ENCODE data around the gene CWH43. TPM values are rescaled to one million over a fixed set of nuclear protein-coding genes. Genes with fewer than 3 reads are reported as not detected.

CWH43 gene
- polyA plus RNA-seq, 2 of the 4 experiments (the other 2 are of a cell fraction), result not detected

DNA sequence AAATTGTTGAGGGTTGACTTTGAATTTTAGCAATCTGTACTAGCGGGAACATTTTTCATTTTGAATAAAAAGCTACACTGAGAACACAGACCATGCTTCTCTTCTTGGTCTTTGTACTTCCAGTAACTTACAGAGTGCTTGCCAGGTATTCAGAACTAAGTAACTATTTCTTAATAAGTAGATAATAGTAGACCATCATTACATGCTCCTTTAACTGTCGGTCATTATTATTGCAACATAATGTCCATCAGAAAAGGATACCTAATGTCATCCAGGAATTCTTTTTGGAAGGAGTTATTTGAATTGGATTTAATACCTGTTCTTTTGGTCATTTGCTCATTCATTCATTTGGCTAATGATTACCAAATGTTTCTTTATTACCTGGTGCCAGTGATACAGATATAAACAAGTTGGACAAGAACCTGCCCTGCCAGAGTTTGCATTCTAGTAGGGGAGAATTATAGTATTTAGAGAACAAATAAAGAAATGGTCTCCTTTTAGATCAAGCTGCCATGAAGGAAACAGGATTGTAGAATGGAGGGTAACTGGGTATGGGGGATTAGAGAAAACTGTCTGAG lies 32.7 kb downstream of the CWH43 start:
- CTCF ChIA-PET, result no interaction called here
- H3K4me3 ChIP-seq, result no peak overlapping the region
- POLR2A ChIA-PET, result no interaction called here
- H3K4me2 ChIP-seq, result no peak overlapping the region
- no peaks in the 10 kb centered on the region for H3K4me1 ChIP-seq
- no peak for ATAC-seq
- 66% methylated on average over 2 of the region's 2 CpGs for WGBS (ENCODE audit: missing lambda C conversion rate)
- no peaks in the 10 kb centered on the region for H3K9me3 ChIP-seq
- FAIRE-seq, result no peak
- no peak overlapping the region for H3K27ac ChIP-seq
- TF ChIP-seq, protein P1, sequence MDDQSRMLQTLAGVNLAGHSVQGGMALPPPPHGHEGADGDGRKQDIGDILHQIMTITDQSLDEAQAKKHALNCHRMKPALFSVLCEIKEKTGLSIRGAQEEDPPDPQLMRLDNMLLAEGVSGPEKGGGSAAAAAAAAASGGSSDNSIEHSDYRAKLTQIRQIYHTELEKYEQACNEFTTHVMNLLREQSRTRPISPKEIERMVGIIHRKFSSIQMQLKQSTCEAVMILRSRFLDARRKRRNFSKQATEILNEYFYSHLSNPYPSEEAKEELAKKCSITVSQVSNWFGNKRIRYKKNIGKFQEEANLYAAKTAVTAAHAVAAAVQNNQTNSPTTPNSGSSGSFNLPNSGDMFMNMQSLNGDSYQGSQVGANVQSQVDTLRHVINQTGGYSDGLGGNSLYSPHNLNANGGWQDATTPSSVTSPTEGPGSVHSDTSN (IDR thresholded peaks at IDR 0.05), result no peak
- TF ChIP-seq HOXB13 (CRISPR knock-in tag; IDR thresholded peaks at IDR 0.05; ENCODE audit: low read depth), result no peak
- TF ChIP-seq EHF (CRISPR knock-in tag; IDR thresholded peaks at IDR 0.05), result no peak
- TF ChIP-seq MYC (IDR thresholded peaks at IDR 0.05; ENCODE audit: borderline replicate concordance, low read length), result no peak
- no peak for TF ChIP-seq NR3C1 (IDR thresholded peaks at IDR 0.05)
- TF ChIP-seq GATA3 (IDR thresholded peaks at IDR 0.05; ENCODE audit: borderline replicate concordance), result no peak
- TF ChIP-seq ESRRA (IDR thresholded peaks at IDR 0.05; ENCODE audit: borderline replicate concordance, low read length), result no peak
- no peak for TF ChIP-seq CBX2 (IDR thresholded peaks at IDR 0.05; ENCODE audit: borderline replicate concordance, low read depth)
- TF ChIP-seq, protein P2, sequence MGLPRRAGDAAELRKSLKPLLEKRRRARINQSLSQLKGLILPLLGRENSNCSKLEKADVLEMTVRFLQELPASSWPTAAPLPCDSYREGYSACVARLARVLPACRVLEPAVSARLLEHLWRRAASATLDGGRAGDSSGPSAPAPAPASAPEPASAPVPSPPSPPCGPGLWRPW (IDR thresholded peaks at IDR 0.05), result no peak
- TF ChIP-seq, protein P3, sequence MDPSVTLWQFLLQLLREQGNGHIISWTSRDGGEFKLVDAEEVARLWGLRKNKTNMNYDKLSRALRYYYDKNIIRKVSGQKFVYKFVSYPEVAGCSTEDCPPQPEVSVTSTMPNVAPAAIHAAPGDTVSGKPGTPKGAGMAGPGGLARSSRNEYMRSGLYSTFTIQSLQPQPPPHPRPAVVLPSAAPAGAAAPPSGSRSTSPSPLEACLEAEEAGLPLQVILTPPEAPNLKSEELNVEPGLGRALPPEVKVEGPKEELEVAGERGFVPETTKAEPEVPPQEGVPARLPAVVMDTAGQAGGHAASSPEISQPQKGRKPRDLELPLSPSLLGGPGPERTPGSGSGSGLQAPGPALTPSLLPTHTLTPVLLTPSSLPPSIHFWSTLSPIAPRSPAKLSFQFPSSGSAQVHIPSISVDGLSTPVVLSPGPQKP (IDR thresholded peaks at IDR 0.05; ENCODE audit: low read depth, low read length), result no peak
- TF ChIP-seq RNF2 (IDR thresholded peaks at IDR 0.05; ENCODE audit: borderline replicate concordance, low read depth), result no peak
- TF ChIP-seq, protein P4, sequence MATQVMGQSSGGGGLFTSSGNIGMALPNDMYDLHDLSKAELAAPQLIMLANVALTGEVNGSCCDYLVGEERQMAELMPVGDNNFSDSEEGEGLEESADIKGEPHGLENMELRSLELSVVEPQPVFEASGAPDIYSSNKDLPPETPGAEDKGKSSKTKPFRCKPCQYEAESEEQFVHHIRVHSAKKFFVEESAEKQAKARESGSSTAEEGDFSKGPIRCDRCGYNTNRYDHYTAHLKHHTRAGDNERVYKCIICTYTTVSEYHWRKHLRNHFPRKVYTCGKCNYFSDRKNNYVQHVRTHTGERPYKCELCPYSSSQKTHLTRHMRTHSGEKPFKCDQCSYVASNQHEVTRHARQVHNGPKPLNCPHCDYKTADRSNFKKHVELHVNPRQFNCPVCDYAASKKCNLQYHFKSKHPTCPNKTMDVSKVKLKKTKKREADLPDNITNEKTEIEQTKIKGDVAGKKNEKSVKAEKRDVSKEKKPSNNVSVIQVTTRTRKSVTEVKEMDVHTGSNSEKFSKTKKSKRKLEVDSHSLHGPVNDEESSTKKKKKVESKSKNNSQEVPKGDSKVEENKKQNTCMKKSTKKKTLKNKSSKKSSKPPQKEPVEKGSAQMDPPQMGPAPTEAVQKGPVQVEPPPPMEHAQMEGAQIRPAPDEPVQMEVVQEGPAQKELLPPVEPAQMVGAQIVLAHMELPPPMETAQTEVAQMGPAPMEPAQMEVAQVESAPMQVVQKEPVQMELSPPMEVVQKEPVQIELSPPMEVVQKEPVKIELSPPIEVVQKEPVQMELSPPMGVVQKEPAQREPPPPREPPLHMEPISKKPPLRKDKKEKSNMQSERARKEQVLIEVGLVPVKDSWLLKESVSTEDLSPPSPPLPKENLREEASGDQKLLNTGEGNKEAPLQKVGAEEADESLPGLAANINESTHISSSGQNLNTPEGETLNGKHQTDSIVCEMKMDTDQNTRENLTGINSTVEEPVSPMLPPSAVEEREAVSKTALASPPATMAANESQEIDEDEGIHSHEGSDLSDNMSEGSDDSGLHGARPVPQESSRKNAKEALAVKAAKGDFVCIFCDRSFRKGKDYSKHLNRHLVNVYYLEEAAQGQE (IDR thresholded peaks at IDR 0.05), result no peak
- no peak for TF ChIP-seq POLR2A (IDR thresholded peaks at IDR 0.05; ENCODE audit: low read length)
- TF ChIP-seq TP53 (CRISPR knock-in tag; IDR thresholded peaks at IDR 0.05), result no peak
- no peak for TF ChIP-seq FOSB (CRISPR knock-in tag; IDR thresholded peaks at IDR 0.05)
- TF ChIP-seq EP300 (IDR thresholded peaks at IDR 0.05), result no peak
- DNase-seq (ENCODE audit: low read depth in 1 of 2, low spot score in 1 of 2), result no peak

DNA sequence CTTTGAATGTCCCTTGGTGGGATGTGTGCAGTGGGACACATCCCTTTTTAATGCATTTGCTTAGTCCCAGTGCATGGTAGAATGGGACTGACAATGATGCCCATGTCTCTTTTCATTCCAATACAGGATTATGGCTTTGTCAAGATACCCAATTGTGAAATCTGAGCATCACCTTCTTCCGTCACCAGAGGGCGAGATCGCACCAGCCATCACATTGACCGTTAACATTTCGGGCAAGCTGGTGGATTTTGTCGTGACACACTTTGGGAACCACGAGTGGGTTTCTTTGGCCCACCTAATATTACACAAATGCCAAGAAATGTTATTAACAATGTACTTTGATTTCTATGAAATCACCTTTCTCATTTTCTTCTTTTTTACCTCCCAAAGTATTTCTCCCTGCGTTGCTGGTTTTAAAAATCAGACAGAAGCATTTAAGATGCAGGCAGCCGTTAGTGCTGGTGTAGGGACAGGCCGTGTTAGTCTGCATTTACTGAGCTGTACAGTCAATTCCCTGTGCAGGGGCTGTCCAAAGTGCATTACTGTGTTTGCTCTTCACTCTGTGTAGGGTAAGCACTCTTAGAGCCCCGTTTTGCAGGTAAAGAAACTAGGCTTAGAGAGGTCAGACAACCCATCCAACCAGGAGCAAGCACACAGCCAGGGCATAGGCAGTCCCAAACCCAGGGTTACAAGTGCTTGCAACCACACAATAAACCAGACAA lies 46.5 kb downstream of the CWH43 start:
- Histone ChIP-seq H3K4me1 (no peaks in the 10 kb centered on the region), H3K4me3 (no peak overlapping the region), H3K4me2 (no peak overlapping the region), H3K27ac (no peak overlapping the region), H3K9me3 (no peaks in the 10 kb centered on the region)
- 5% methylated on average over 11 of the region's 11 CpGs for WGBS (ENCODE audit: missing lambda C conversion rate)
- ChIA-PET CTCF (interaction anchor here (0.8 to 0.9 kb wide), 2 partner anchors 19 kb away, joined by 3 read pairs; no protein-coding TSS in a partner anchor), POLR2A (no interaction called here)
- TF ChIP-seq, protein P2 (IDR thresholded peaks at IDR 0.05), result no peak
- TF ChIP-seq TFCP2L1 (CRISPR knock-in tag; IDR thresholded peaks at IDR 0.05) (no peak), CEBPB (IDR thresholded peaks at IDR 0.05) (peak; percentile 12 to 48; a peak in 2 of 4 replicates), RAD21 (conservative IDR thresholded peaks at IDR 0.05 in 1 of 2, IDR thresholded peaks at IDR 0.05 in 1 of 2) (peak; percentile 56 to 75; a peak in 4 of 5 replicates), ZNF302 (CRISPR knock-in tag; IDR thresholded peaks at IDR 0.05) (no peak), SMC3 (IDR thresholded peaks at IDR 0.05) (peak; percentile 45; the same call in 2 of the 3 replicates), KDM1A (IDR thresholded peaks at IDR 0.05; ENCODE audit: low read depth) (no peak), TP53 (CRISPR knock-in tag; IDR thresholded peaks at IDR 0.05) (no peak), NR3C1 (IDR thresholded peaks at IDR 0.05) (no peak), MAZ (IDR thresholded peaks at IDR 0.05; ENCODE audit: borderline replicate concordance, low read depth, low read length) (no peak)
- TF ChIP-seq, protein P5, sequence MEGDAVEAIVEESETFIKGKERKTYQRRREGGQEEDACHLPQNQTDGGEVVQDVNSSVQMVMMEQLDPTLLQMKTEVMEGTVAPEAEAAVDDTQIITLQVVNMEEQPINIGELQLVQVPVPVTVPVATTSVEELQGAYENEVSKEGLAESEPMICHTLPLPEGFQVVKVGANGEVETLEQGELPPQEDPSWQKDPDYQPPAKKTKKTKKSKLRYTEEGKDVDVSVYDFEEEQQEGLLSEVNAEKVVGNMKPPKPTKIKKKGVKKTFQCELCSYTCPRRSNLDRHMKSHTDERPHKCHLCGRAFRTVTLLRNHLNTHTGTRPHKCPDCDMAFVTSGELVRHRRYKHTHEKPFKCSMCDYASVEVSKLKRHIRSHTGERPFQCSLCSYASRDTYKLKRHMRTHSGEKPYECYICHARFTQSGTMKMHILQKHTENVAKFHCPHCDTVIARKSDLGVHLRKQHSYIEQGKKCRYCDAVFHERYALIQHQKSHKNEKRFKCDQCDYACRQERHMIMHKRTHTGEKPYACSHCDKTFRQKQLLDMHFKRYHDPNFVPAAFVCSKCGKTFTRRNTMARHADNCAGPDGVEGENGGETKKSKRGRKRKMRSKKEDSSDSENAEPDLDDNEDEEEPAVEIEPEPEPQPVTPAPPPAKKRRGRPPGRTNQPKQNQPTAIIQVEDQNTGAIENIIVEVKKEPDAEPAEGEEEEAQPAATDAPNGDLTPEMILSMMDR (IDR thresholded peaks at IDR 0.05), result peak; percentile 43
- FAIRE-seq (no peak), ATAC-seq (no peak), DNase-seq (ENCODE audit: low read depth in 1 of 2, low spot score in 1 of 2) (peak; percentile 6 to 15)

All from A549 (cell line).